ENCODE results near the gene PTCD2.

- no peak for TF ChIP-seq CTCF (IDR thresholded peaks at IDR 0.05)
- TF ChIP-seq EP300 (IDR thresholded peaks at IDR 0.05) = no peak
These were observed 36.2 kb downstream of the PTCD2 start for GRCh38 chr5:72356361-72356760.

All from tibial nerve (tissue), 4 donors.